Parathyroid adenoma (tissue), 2 donors: Measurements from ENCODE around the gene MT1E.

Experiments
- H2AFZ ChIP-seq: fragments of 300-600 bp; sonication (generic); one replicate; pipeline ENCODE4 v1.7.0; 2017; ENCODE audit warnings: antibody characterized with exemption, mild to moderate bottlenecking
- H3K27ac ChIP-seq: fragments of 300-600 bp; sonication (generic); one replicate; pipeline ENCODE4 v1.7.0; 2017
- H3K27me3 ChIP-seq: fragments of 300-600 bp; sonication (generic); one replicate; pipeline ENCODE4 v1.7.0; 2017; ENCODE audit warnings: low read length; ENCODE audit not compliant: control insufficient read depth, insufficient read depth
- H3K36me3 ChIP-seq: fragments of 300-600 bp; sonication (generic); one replicate; pipeline ENCODE4 v1.7.0; 2017; ENCODE audit warnings: low read length; ENCODE audit not compliant: control insufficient read depth, insufficient read depth
- H3K4me1 ChIP-seq: fragments of 300-600 bp; sonication (generic); one replicate; pipeline ENCODE4 v1.7.0; 2017; ENCODE audit warnings: control low read depth
- H3K4me2 ChIP-seq: fragments of 300-600 bp; sonication (generic); one replicate; pipeline ENCODE4 v1.7.0; 2017; ENCODE audit warnings: low read length
- H3K4me3 ChIP-seq: fragments of 300-600 bp; sonication (generic); one replicate; pipeline ENCODE4 v1.7.0; 2017; ENCODE audit warnings: low read depth, low read length
- H3K79me2 ChIP-seq: fragments of 300-600 bp; sonication (generic); one replicate; pipeline ENCODE4 v1.7.0; 2017; ENCODE audit warnings: control low read depth
- H3K9ac ChIP-seq: fragments of 300-600 bp; sonication (generic); one replicate; pipeline ENCODE4 v1.7.0; 2017; ENCODE audit warnings: mild to moderate bottlenecking
- H3K9me3 ChIP-seq: fragments of 300-600 bp; sonication (generic); one replicate; pipeline ENCODE4 v1.7.0; 2017; ENCODE audit warnings: low read length; ENCODE audit not compliant: control insufficient read depth
- CTCF ChIP-seq: fragments of 300-600 bp; sonication (generic); IDR thresholded peaks from one replicate; pipeline ENCODE4 v1.7.0; 2017; ENCODE audit warnings: antibody characterized with exemption, mild to moderate bottlenecking
- donor health status: primary hyperparathyroidism.

MT1E gene

GRCh38 chr16:56608876-56609462 lies 16.6 kb upstream of the MT1E start:
- Histone ChIP-seq H3K4me3 (peak overlapping the region; percentile 60), H3K36me3 (no peaks in the 10 kb centered on the region), H3K4me1 (peaks cover 15% of the 10 kb centered on the region), H3K79me2 (no peaks in the 10 kb centered on the region), H3K27me3 (no peaks in the 10 kb centered on the region), H2AFZ (peak overlapping the region; percentile 46), H3K9ac (no peak overlapping the region), H3K27ac (peak overlapping the region; percentile 71), H3K4me2 (peak overlapping the region; percentile 84), H3K9me3 (no peaks in the 10 kb centered on the region)
- no peak for TF ChIP-seq CTCF

DNA sequence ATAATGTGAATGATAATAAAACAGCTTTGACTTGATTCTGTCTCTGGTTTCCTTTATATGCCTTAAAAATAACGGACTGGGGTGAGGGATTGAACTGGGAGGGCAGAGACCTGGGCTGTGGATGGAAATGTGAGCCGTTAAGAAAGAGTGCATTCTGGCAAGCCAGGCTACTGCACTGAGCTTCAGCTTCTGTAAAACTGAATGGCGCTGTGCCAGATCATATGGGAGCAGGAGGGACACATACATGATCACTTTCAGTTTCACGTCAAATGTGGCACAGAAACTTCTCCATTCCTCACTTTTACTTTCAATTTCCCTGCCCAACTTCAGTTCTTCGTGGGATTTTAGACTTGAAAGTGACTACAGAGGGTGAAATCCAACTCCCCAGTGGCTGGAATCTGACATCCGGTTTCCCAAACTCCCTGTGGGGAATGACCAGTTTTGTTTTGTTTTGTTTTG lies 16.1 kb upstream of the MT1E start:
- no peaks in the 10 kb centered on the region for H3K27me3 ChIP-seq
- H3K27ac ChIP-seq: peak overlapping the region; percentile 71
- H3K4me1 ChIP-seq: peaks cover 15% of the 10 kb centered on the region
- H3K4me2 ChIP-seq: peak overlapping the region; percentile 84
- H2AFZ ChIP-seq: peak overlapping the region; percentile 46
- H3K9ac ChIP-seq: no peak overlapping the region
- H3K4me3 ChIP-seq: peak overlapping the region; percentile 60
- no peaks in the 10 kb centered on the region for H3K36me3 ChIP-seq
- no peak for TF ChIP-seq CTCF
- no peaks in the 10 kb centered on the region for H3K79me2 ChIP-seq
- H3K9me3 ChIP-seq: no peaks in the 10 kb centered on the region

DNA sequence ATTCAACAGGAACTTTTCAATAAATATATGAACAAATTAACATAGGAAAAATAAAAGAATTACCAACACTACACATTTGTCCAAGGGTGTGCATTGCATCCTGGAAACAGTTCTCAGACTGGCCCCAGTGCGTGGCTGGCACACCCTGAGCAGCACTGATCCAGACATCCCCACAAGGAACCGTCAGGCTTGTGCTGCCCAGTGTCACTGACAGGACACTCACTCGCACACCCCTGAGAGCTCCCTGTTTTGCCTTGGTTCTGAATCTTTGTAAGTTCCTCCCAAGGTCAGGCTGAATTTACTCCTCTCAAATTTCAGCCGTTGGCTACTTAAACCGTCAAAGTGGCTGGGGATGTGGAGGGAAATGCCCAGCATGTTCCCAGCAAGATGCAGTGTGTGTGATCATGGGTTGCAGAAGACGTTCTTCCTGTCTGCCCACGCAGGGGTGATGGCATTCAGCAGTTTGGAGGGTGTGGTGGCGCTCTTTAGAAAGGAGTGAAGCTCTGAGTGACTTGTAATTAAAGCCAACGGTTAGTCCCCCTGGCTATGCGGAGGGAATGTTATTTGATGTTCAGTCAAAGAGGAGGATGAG lies 15.5 kb upstream of the MT1E start:
- TF ChIP-seq CTCF: no peak
- Histone ChIP-seq H3K79me2 (no peaks in the 10 kb centered on the region), H3K27ac (peak overlapping the region; percentile 71), H3K4me1 (peaks cover 15% of the 10 kb centered on the region), H3K27me3 (no peaks in the 10 kb centered on the region), H3K4me3 (peak overlapping the region; percentile 60), H3K9ac (no peak overlapping the region), H2AFZ (peak overlapping the region; percentile 71), H3K36me3 (no peaks in the 10 kb centered on the region), H3K4me2 (peak overlapping the region; percentile 84), H3K9me3 (no peaks in the 10 kb centered on the region)

GRCh38 chr16:56610609-56611111 lies 14.9 kb upstream of the MT1E start:
- Histone ChIP-seq H3K4me2 (peak overlapping the region; percentile 84), H2AFZ (peak overlapping the region; percentile 71), H3K9me3 (no peaks in the 10 kb centered on the region), H3K27ac (peak overlapping the region; percentile 71), H3K27me3 (no peaks in the 10 kb centered on the region), H3K79me2 (no peaks in the 10 kb centered on the region), H3K36me3 (no peaks in the 10 kb centered on the region), H3K9ac (no peak overlapping the region), H3K4me1 (peaks cover 15% of the 10 kb centered on the region), H3K4me3 (peak overlapping the region; percentile 60)
- no peak for TF ChIP-seq CTCF
